Measurements from ENCODE around the gene CYTH1. TPM values are rescaled to one million over a fixed set of nuclear protein-coding genes. Genes with fewer than 3 reads are reported as not detected.
A peak's percentile ranks its signal among the peaks of the same experiment; 100 is the strongest.

The CYTH1 gene
- total RNA-seq, 2 experiments from 2014 or later: 521 to 525 TPM

DNA sequence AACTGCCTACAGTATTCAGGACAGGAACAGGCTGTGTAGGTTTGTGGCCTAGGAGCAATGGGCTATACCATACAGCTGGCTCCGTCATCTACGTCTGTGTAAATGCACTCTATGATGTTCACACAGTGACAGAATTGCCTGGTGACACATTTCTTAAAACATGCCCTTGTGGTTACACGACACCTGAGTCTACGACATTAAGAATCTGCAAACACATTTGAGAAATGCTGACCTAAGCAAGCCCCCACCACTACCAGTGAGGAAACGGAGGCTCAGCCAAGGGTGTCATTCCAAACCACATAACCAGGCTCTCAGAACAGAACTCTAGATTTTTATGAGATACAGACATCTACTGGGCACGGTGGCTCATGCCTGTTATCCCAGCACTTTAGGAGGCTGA lies 35.0 kb upstream of the CYTH1 start:
- H3K36me3 Mint-ChIP-seq (ENCODE audit: low read depth): peaks cover 93% of the 10 kb centered on the region
- peak; percentile 80 for ATAC-seq (ENCODE audit: poor library complexity)
- Histone ChIP-seq H3K4me3 (ENCODE audit: low read length) (no peak overlapping the region), H3K27ac (ENCODE audit: low read depth in 1 of 2, low read length in 2 of 2) (peak overlapping the region; percentile 76 to 79), H3K9me3 (ENCODE audit: control insufficient read depth in 1 of 2, insufficient read depth in 1 of 2, low read length in 2 of 2) (no peaks in the 10 kb centered on the region), H3K27me3 (ENCODE audit: control insufficient read depth in 1 of 2, insufficient read depth in 2 of 2, low read length in 2 of 2) (no peaks in the 10 kb centered on the region), H3K36me3 (ENCODE audit: insufficient read depth, low read length) (peaks cover 86% of the 10 kb centered on the region), H3K4me1 (ENCODE audit: insufficient read depth, low read length) (peaks cover 64% of the 10 kb centered on the region)
- ChIA-PET POLR2A (interaction anchor here (0.5 to 5.1 kb wide), 4 partner anchors 10 to 69 kb away, joined by 3 to 58 read pairs (median 17); partner anchors contain the start of gene USP36), CTCF (interaction anchor here (1.2 to 3.7 kb wide), 4 partner anchors 12 to 92 kb away, joined by 4 to 11 read pairs (median 6); no protein-coding TSS in a partner anchor)
- TF ChIP-seq, protein P1, sequence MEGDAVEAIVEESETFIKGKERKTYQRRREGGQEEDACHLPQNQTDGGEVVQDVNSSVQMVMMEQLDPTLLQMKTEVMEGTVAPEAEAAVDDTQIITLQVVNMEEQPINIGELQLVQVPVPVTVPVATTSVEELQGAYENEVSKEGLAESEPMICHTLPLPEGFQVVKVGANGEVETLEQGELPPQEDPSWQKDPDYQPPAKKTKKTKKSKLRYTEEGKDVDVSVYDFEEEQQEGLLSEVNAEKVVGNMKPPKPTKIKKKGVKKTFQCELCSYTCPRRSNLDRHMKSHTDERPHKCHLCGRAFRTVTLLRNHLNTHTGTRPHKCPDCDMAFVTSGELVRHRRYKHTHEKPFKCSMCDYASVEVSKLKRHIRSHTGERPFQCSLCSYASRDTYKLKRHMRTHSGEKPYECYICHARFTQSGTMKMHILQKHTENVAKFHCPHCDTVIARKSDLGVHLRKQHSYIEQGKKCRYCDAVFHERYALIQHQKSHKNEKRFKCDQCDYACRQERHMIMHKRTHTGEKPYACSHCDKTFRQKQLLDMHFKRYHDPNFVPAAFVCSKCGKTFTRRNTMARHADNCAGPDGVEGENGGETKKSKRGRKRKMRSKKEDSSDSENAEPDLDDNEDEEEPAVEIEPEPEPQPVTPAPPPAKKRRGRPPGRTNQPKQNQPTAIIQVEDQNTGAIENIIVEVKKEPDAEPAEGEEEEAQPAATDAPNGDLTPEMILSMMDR (IDR thresholded peaks at IDR 0.05): no peak
- H3K4me3 Mint-ChIP-seq: peak overlapping the region; percentile 80
- peak overlapping the region; percentile 91 for H3K27ac Mint-ChIP-seq
- DNase-seq: peak in 12 of 14 experiments; percentile 38 to 93 (median 60)
- no peaks in the 10 kb centered on the region for H3K9me3 Mint-ChIP-seq
- peaks cover 57% of the 10 kb centered on the region for H3K4me1 Mint-ChIP-seq (ENCODE audit: low read depth)
- intact Hi-C loops (cut with DNase I, micrococcal nuclease): loop anchor here (1.0 to 5.0 kb wide), 4 partner anchors 11 to 70 kb away; partner anchors contain the start of gene CYTH1 (in 1 of the 2)
- H3K27me3 Mint-ChIP-seq: no peaks in the 10 kb centered on the region

DNA sequence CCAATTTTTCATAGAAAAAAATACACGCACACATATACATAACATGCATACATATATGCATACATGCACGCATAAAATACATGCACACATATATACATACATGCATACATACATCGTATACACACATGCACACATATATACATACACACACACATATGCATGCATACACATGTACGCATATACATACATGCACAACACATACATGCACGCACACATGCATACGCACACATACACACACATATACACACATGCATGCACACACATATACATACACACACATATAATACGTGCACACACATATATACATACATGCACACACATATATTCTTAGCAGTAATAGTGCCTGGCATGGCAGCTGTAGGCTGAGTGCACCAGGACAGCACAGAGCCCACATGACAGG lies 33.6 kb upstream of the CYTH1 start:
- ChIA-PET POLR2A (no interaction called here), CTCF (interaction anchor here (0.6 kb wide), 1 partner anchor 24 kb away, joined by 3 read pairs; no protein-coding TSS in a partner anchor)
- ATAC-seq (ENCODE audit: poor library complexity) (no peak), DNase-seq (no peak)
- intact Hi-C loops (cut with DNase I, micrococcal nuclease): loop anchor here (5.0 kb wide), 2 partner anchors 33 to 68 kb away; partner anchors contain the start of gene CYTH1 (in 1 of the 2)
- Mint-ChIP-seq H3K4me3 (peak overlapping the region; percentile 28), H3K27ac (peak overlapping the region; percentile 79), H3K27me3 (no peaks in the 10 kb centered on the region), H3K36me3 (ENCODE audit: low read depth) (peaks cover 92% of the 10 kb centered on the region), H3K4me1 (ENCODE audit: low read depth) (peaks cover 53% of the 10 kb centered on the region), H3K9me3 (no peaks in the 10 kb centered on the region)
- peaks cover 57% of the 10 kb centered on the region for H3K4me1 ChIP-seq (ENCODE audit: insufficient read depth, low read length)
- no peaks in the 10 kb centered on the region for H3K9me3 ChIP-seq (ENCODE audit: control insufficient read depth in 1 of 2, insufficient read depth in 1 of 2, low read length in 2 of 2)
- no peak overlapping the region for H3K4me3 ChIP-seq (ENCODE audit: low read length)
- TF ChIP-seq, protein P1 (IDR thresholded peaks at IDR 0.05): no peak
- H3K27me3 ChIP-seq (ENCODE audit: control insufficient read depth in 1 of 2, insufficient read depth in 2 of 2, low read length in 2 of 2): no peaks in the 10 kb centered on the region
- H3K27ac ChIP-seq (ENCODE audit: low read depth in 1 of 2, low read length in 2 of 2): no peak overlapping the region
- peaks cover 89% of the 10 kb centered on the region for H3K36me3 ChIP-seq (ENCODE audit: insufficient read depth, low read length)

DNA sequence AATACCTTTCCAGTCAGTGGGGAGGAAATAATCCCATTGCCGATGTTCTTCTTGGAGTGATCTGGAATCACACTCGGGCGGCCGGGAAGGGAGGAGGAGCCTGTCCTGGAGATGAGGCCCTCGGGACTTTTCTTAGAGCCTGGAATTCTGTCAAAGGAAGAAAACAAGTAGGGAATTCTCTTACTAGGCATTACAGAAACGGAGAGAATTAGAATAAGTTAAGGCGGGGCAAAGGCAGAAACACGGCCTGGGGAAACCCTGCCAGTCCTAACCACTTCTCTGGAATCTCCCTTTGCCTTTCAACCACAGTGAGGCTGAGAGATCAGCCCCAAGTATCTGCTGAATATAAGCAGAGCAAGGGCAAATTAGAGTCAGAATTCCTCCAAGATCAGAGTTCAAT lies 30.8 kb upstream of the CYTH1 start:
- peak overlapping the region; percentile 34 for H3K4me3 Mint-ChIP-seq
- POLR2A ChIA-PET: no interaction called here

More for the DNA sequence above, 30.8 kb upstream of the CYTH1 start:
- H3K36me3 Mint-ChIP-seq (ENCODE audit: low read depth): peaks cover 94% of the 10 kb centered on the region
- H3K9me3 Mint-ChIP-seq: no peaks in the 10 kb centered on the region
- intact Hi-C loops (cut with DNase I, micrococcal nuclease): no loop called here
- no peaks in the 10 kb centered on the region for H3K27me3 Mint-ChIP-seq
- ATAC-seq (ENCODE audit: poor library complexity): no peak
- peaks cover 42% of the 10 kb centered on the region for H3K4me1 Mint-ChIP-seq (ENCODE audit: low read depth)
- TF ChIP-seq, protein P1 (IDR thresholded peaks at IDR 0.05): no peak
- H3K4me1 ChIP-seq (ENCODE audit: insufficient read depth, low read length): peaks cover 29% of the 10 kb centered on the region
- H3K36me3 ChIP-seq (ENCODE audit: insufficient read depth, low read length): peaks cover 90% of the 10 kb centered on the region
- CTCF ChIA-PET: no interaction called here
- H3K4me3 ChIP-seq (ENCODE audit: low read length): no peak overlapping the region
- DNase-seq: peak in 2 of 14 experiments; percentile 58 to 65
- no peak overlapping the region for H3K27ac ChIP-seq (ENCODE audit: low read depth in 1 of 2, low read length in 2 of 2)
- no peaks in the 10 kb centered on the region for H3K27me3 ChIP-seq (ENCODE audit: control insufficient read depth in 1 of 2, insufficient read depth in 2 of 2, low read length in 2 of 2)
- no peaks in the 10 kb centered on the region for H3K9me3 ChIP-seq (ENCODE audit: control insufficient read depth in 1 of 2, insufficient read depth in 1 of 2, low read length in 2 of 2)
- H3K27ac Mint-ChIP-seq: peak overlapping the region; percentile 73

Measured in CD4-positive, alpha-beta T cell (primary cell).